ENCODE measurements around the gene MYH7B.

DNA sequence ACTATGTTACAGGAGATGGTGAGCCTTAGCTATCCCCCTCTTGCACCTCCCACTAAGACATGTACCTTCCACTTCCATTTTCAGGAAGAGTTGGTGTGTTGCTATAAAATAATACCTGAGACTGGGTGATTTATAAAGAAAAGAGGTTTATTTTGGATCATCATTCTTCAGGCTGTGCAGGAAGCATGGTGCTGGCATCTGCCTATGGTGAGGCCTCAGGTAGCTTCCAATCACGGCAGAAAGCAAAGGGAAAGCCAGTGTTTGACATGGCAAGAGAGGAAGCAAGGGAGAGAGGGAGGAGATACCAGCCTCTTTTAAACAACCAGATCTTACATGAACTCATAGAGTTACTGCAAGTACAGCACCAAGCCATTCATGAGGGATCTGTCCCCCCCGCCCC lies 32.3 kb upstream of the MYH7B start:
- TF ChIP-seq, protein P1, sequence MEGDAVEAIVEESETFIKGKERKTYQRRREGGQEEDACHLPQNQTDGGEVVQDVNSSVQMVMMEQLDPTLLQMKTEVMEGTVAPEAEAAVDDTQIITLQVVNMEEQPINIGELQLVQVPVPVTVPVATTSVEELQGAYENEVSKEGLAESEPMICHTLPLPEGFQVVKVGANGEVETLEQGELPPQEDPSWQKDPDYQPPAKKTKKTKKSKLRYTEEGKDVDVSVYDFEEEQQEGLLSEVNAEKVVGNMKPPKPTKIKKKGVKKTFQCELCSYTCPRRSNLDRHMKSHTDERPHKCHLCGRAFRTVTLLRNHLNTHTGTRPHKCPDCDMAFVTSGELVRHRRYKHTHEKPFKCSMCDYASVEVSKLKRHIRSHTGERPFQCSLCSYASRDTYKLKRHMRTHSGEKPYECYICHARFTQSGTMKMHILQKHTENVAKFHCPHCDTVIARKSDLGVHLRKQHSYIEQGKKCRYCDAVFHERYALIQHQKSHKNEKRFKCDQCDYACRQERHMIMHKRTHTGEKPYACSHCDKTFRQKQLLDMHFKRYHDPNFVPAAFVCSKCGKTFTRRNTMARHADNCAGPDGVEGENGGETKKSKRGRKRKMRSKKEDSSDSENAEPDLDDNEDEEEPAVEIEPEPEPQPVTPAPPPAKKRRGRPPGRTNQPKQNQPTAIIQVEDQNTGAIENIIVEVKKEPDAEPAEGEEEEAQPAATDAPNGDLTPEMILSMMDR (IDR thresholded peaks at IDR 0.05), result no peak
- no peak for TF ChIP-seq POLR2A (IDR thresholded peaks at IDR 0.05)

All from testis (tissue), 2 donors.